Central memory CD8-positive, alpha-beta T cell (primary cell): Measurements from ENCODE around the gene IPCEF1.

Source experiments
- ATAC-seq: fragments of 150-1000 bp; cut with Tn5 transposase; replicated peaks from 2 replicates; pipeline ENCODE4 v1.10.0; 2022; ENCODE audit warnings: mild to moderate bottlenecking, moderate FRiP score, moderate number of reproducible peaks; ENCODE audit not compliant: poor library complexity, severe bottlenecking; ENCODE audit errors: extremely low read depth
- DNase-seq, 2 donors: peaks; one replicate each; pipeline ENCODE4 v3.0.0; 2021; ENCODE audit warnings: low spot score in 2 of 2
- H3K27ac Mint-ChIP-seq: one replicate; pipeline ENCODE4 v1.8.0; 2022; ENCODE audit warnings: low read depth, mild to moderate bottlenecking, moderate library complexity, mixed read lengths
- H3K27me3 Mint-ChIP-seq: one replicate; pipeline ENCODE4 v1.8.0; 2022; ENCODE audit warnings: mixed read lengths
- H3K36me3 Mint-ChIP-seq: one replicate; pipeline ENCODE4 v1.8.0; 2022; ENCODE audit warnings: mild to moderate bottlenecking, moderate library complexity, mixed read lengths; ENCODE audit not compliant: insufficient read depth
- H3K4me1 Mint-ChIP-seq: one replicate; pipeline ENCODE4 v1.8.0; 2022; ENCODE audit warnings: mixed read lengths
- H3K4me3 Mint-ChIP-seq: one replicate; pipeline ENCODE4 v1.8.0; 2022; ENCODE audit warnings: mild to moderate bottlenecking, moderate library complexity, mixed read lengths
- H3K9me3 Mint-ChIP-seq: one replicate; pipeline ENCODE4 v1.8.0; 2022; ENCODE audit warnings: mixed read lengths

Gene IPCEF1

DNA sequence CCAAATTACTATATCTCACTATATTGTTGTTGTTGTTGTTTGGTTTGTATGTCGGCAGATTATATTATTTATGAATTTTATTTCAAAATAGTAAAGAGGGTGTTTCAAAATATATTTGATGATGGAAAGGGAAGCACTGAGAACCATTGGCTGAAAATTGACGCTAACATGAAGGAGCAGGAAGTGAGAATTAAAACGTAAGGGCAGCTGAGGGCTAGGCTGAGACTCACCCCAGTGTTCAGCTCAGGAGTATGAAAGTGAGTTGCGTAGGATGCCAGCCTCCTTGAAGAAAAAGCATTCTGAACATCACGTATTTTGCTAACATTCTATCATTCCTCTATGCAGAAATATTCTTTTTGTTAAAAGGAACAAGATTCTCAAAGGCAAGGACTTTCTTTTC is 10.7 kb upstream of the IPCEF1 start:
- H3K27me3 Mint-ChIP-seq: peaks cover 31% of the 10 kb centered on the region
- H3K27ac Mint-ChIP-seq: no peak overlapping the region
- ATAC-seq (no peak), DNase-seq (no peak)
- H3K9me3 Mint-ChIP-seq: no peaks in the 10 kb centered on the region
- H3K4me1 Mint-ChIP-seq: no peaks in the 10 kb centered on the region
- H3K36me3 Mint-ChIP-seq: no peaks in the 10 kb centered on the region
- H3K4me3 Mint-ChIP-seq: no peak overlapping the region

DNA sequence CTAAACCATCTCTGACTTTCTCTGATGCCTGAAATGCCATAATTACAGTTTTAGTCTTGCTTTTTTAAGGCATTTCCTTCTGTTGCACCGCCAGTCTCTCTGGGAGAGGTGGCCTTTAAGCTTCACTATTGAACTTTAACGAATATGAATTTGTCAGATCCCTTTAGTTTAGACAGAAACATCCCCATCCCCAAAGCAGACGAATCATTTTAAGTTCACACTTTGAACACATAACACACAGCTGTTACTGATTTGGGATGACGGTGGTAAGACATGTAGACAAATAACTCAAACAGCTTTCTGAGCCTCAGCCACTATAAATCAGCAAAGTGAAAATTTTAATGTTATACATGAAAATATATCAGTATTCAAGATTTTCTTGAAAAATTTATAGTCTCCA is 7.2 kb upstream of the IPCEF1 start:
- peaks cover 57% of the 10 kb centered on the region for H3K27me3 Mint-ChIP-seq
- H3K27ac Mint-ChIP-seq: no peak overlapping the region
- ATAC-seq (no peak), DNase-seq (no peak)
- no peaks in the 10 kb centered on the region for H3K36me3 Mint-ChIP-seq
- no peaks in the 10 kb centered on the region for H3K9me3 Mint-ChIP-seq
- no peaks in the 10 kb centered on the region for H3K4me1 Mint-ChIP-seq
- H3K4me3 Mint-ChIP-seq: no peak overlapping the region

DNA sequence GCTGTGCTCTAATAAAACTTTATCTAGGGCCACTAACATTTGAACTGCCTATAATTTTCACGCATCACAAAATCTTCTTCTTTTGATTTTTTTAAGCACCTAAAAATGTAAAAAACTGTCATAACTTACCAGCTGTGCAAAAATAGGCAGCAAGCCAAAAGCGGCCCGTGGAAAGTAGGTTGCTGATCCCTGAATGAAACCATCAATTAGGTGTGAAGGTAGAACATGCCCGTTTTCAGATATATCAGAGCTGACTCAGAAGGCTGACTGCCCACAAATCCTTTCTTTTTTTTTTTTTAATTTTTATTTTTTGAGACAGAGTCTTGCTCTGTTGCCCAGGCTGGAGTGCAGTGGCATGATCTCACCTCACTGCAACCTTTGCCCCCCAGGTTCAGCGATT is 4.9 kb upstream of the IPCEF1 start:
- Mint-ChIP-seq H3K27ac (no peak overlapping the region), H3K4me1 (no peaks in the 10 kb centered on the region), H3K9me3 (no peaks in the 10 kb centered on the region), H3K27me3 (peaks cover 73% of the 10 kb centered on the region), H3K36me3 (no peaks in the 10 kb centered on the region), H3K4me3 (no peak overlapping the region)
- no peak for ATAC-seq
- no peak for DNase-seq

DNA sequence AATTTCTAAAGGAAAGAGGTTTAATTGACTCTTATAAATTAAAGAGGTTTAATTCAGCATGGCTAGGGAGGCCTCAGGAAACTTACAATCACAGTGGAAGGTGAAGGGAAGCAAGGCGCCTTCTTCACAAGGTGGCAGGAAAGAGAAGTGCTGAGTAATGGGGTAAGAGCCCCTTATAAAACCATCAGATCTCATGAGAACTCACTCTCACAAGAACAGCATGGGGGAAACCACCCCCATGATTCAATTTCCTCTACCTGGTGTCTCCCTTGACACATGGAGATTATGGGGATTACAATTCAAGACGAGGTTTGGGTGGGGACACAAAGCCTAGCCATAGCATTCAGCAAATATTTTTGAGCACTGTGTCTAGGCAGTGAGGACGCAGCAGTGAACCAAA is 3.9 kb upstream of the IPCEF1 start:
- DNase-seq (no peak), ATAC-seq (no peak)
- no peak overlapping the region for H3K4me3 Mint-ChIP-seq
- H3K4me1 Mint-ChIP-seq: no peaks in the 10 kb centered on the region
- H3K36me3 Mint-ChIP-seq: no peaks in the 10 kb centered on the region
- no peaks in the 10 kb centered on the region for H3K9me3 Mint-ChIP-seq
- H3K27me3 Mint-ChIP-seq: peaks cover 81% of the 10 kb centered on the region
- H3K27ac Mint-ChIP-seq: no peak overlapping the region

DNA sequence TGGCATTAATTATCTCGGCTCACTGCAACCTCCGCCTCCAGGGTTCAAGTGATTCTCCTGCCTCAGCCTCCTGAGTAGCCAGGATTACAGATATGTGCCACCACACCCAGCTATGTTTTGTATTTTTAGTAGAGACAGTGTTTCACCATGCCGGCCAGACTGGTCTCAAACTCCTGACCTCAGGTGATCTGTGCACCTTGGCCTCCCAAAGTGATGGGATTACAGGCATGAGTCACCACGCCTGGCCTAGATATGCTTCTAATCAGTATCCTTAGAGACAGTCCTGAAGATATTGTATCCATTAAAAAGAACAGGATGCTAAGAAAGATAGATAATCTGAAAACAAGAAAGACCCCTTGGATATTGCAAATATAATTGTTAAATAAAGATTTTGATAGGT is 3.1 kb upstream of the IPCEF1 start:
- peaks cover 80% of the 10 kb centered on the region for H3K27me3 Mint-ChIP-seq
- no peak overlapping the region for H3K4me3 Mint-ChIP-seq
- H3K36me3 Mint-ChIP-seq: no peaks in the 10 kb centered on the region
- no peak overlapping the region for H3K27ac Mint-ChIP-seq
- ATAC-seq: no peak
- H3K9me3 Mint-ChIP-seq: peaks cover 5% of the 10 kb centered on the region
- DNase-seq: no peak
- H3K4me1 Mint-ChIP-seq: peaks cover 5% of the 10 kb centered on the region

DNA sequence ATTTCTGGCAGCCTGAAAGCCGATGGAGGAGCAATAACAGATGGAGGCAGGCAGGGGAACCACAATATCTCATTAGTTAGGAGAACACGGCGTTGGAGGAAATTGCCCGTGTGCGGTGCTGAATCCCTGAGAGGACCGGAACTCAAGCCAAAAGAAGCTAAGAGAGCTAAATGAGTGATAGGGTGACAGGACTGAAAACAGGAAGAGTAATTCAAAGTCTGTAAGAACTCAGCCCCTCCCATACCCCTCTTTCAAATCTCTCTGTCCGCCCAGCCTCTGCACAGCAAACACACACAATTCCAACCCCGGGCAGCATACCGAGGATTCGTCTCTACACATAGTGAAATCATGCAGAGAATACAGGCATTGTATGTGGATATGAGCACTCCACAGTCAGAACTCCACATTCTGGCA is 2.6 kb upstream of the IPCEF1 start:
- H3K27me3 Mint-ChIP-seq: peaks cover 75% of the 10 kb centered on the region
- H3K36me3 Mint-ChIP-seq: no peaks in the 10 kb centered on the region
- no peak overlapping the region for H3K27ac Mint-ChIP-seq
- ATAC-seq: no peak
- H3K9me3 Mint-ChIP-seq: peaks cover 7% of the 10 kb centered on the region
- no peak overlapping the region for H3K4me3 Mint-ChIP-seq
- H3K4me1 Mint-ChIP-seq: peaks cover 6% of the 10 kb centered on the region
- no peak for DNase-seq

DNA sequence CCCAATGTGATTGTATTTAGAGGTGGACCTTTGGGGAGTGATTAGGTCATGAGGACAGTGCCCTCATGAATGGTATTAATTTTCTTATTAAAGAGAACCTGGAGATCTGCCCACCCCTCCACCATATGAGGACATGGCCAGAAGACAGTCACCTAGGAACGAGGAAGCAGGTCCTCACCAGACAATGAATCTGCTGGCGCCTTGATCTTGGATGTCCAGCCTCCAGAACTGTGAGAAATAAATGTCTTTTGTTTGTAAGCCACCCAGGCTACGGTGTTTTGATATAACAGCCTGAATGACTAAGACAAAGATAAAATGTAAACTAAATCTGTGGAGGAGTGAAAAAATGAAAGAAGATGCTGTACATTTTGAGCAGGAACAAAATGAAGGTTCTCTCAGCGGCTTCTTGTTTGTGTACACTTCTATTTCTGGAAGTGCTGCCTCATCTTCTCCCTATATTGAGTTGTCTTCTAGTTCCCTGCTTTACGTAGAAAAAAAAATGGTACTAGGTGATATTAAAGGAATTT is 1.5 kb upstream of the IPCEF1 start:
- H3K4me3 Mint-ChIP-seq: no peak overlapping the region
- no peak for ATAC-seq
- no peak for DNase-seq
- H3K36me3 Mint-ChIP-seq: no peaks in the 10 kb centered on the region
- peaks cover 7% of the 10 kb centered on the region for H3K9me3 Mint-ChIP-seq
- H3K27me3 Mint-ChIP-seq: peaks cover 64% of the 10 kb centered on the region
- no peak overlapping the region for H3K27ac Mint-ChIP-seq
- peaks cover 6% of the 10 kb centered on the region for H3K4me1 Mint-ChIP-seq

DNA sequence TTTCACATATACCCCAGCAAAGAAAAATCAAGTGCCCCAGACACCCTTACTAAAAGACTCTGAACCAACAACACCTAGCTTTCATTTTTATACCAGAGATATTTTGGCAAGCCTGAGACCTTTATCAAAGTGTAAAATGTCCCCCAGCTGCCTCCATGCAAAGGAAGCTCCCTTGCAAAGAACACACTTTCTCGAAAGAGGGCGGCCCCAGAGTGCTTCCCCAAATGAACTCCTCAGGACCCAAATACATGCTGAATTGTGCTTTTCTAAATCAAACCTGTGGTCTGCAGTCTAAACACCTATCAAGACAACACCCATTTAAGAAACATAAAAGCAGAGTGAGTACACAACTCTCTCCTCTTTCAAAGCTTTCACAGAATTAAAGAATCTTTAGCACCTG is 490 bp downstream of the IPCEF1 start:
- Mint-ChIP-seq H3K4me3 (no peak overlapping the region), H3K36me3 (no peaks in the 10 kb centered on the region), H3K4me1 (peaks cover 6% of the 10 kb centered on the region), H3K27ac (no peak overlapping the region), H3K27me3 (peaks cover 46% of the 10 kb centered on the region), H3K9me3 (peaks cover 7% of the 10 kb centered on the region)
- ATAC-seq (no peak), DNase-seq (no peak)

DNA sequence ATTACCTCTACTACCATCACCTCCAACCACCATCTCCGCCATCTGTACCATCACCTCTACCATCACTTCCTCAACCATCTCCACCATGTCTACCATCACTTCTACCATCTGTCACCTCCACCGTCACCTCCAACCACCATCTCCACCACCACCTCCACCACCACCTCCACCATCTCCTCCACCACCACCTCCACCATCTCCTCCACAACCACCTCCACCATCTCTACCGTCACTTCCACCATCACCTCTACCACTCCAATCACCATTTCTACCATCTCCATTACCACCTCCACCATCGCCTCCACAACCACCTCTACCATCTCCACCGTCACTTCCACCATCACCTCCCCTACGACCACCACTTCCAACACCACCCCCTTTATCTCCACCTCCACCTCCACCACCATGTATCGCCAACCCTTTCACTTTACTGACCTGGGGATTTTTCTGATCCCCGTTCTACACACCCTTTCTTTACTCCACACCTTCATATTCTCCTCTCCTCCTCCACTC is 2.3 kb downstream of the IPCEF1 start:
- ATAC-seq (no peak), DNase-seq (no peak)
- Mint-ChIP-seq H3K27me3 (peaks cover 30% of the 10 kb centered on the region), H3K36me3 (no peaks in the 10 kb centered on the region), H3K4me1 (peaks cover 6% of the 10 kb centered on the region), H3K9me3 (peaks cover 7% of the 10 kb centered on the region), H3K27ac (no peak overlapping the region), H3K4me3 (no peak overlapping the region)

DNA sequence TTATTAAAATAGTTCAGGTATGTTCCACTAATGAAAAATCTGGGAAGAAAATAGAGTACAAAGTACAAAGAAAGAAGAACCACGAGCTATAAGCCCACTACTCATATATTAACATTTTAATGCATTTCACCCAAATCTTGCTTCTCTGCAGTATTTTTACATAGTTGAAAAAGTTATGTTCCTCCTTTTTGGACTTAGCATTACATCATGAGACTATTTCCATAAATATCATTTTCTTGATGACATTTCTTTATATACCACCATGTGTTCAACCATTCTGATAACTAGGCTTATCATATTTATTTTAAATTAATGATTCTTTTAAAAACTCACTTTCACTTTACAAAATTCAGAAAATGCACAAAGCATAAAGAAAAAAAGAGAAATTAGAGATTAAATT is 3.0 kb downstream of the IPCEF1 start:
- H3K9me3 Mint-ChIP-seq: peaks cover 7% of the 10 kb centered on the region
- no peak for ATAC-seq
- no peak overlapping the region for H3K27ac Mint-ChIP-seq
- peaks cover 23% of the 10 kb centered on the region for H3K27me3 Mint-ChIP-seq
- no peak for DNase-seq
- no peaks in the 10 kb centered on the region for H3K36me3 Mint-ChIP-seq
- no peak overlapping the region for H3K4me3 Mint-ChIP-seq
- peaks cover 6% of the 10 kb centered on the region for H3K4me1 Mint-ChIP-seq

DNA sequence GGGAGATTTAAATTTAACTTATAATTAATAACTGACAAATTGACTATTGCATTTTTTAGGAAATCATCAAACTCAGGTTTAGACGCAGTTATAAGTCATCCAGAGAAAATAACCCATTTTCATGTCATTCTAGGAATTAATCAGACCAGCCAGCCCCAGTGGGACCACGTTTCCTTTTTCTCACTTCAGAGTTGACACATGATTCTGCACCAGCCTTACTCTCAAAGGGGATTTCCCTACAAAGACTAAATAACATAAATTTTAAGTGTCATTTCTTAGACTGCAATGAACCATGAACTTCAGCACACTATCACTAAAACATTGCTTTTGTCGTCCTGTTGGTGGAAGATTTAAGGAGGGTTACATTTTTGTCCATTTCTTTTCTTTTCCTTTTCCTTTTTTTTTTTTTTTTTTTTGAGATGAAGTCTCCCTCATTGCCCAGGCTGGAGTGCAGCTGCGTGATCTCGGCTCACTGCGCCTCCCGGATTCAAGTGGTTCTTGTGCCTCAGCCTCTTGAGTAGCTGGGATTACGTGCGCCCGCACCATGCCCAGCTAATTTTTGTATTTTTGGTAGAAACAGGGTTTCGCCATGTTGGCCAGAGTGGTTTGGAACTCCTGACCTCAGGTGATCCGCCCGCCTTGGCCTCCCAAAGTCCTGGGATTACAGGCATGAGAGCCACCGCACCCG is 3.6 kb downstream of the IPCEF1 start:
- no peak for DNase-seq
- peaks cover 17% of the 10 kb centered on the region for H3K27me3 Mint-ChIP-seq
- H3K9me3 Mint-ChIP-seq: peaks cover 7% of the 10 kb centered on the region
- no peaks in the 10 kb centered on the region for H3K36me3 Mint-ChIP-seq
- ATAC-seq: no peak
- H3K4me3 Mint-ChIP-seq: no peak overlapping the region
- peaks cover 6% of the 10 kb centered on the region for H3K4me1 Mint-ChIP-seq
- no peak overlapping the region for H3K27ac Mint-ChIP-seq

DNA sequence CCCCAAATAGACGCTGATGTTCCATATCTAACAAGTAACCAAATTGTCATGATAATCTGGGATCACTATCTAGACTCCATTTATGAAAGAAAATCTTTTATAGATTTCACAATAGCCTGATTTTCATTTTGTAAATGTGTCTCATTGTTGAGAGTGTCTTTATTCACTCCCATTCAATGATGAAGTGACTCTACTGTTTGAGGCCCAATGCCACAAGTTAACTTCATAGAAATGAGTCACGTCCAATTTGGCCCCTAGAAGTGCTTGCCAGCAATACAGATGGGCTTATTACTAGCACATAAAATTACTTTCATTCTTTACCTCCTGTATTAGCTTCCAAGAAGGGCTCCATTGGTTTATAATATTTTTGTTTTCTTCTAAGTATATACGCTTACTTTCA is 6.3 kb downstream of the IPCEF1 start:
- no peak for ATAC-seq
- Mint-ChIP-seq H3K27me3 (no peaks in the 10 kb centered on the region), H3K36me3 (no peaks in the 10 kb centered on the region), H3K4me3 (no peak overlapping the region), H3K9me3 (peaks cover 7% of the 10 kb centered on the region), H3K4me1 (peaks cover 6% of the 10 kb centered on the region), H3K27ac (no peak overlapping the region)
- no peak for DNase-seq

DNA sequence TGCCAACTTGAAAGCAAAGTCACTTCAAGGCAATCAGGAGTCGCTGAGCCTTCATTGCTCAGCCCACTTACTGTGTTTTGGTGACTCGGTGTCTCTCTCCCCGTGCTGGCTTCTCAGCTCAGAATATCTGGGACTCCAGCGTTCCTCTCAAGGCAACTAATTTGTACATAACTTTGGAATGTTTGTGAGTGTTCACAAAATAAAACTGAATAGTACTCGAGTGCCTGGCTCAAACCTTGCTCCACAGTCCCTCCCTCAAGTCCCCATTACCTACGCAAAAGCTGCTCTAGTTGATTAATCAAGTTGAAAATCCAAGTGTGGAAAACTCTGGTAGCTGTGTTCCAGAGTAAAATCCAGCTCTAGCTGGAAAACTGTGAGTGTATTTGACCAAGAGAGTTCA is 8.6 kb downstream of the IPCEF1 start:
- no peak for DNase-seq
- Mint-ChIP-seq H3K9me3 (no peaks in the 10 kb centered on the region), H3K27me3 (peaks cover 22% of the 10 kb centered on the region), H3K27ac (no peak overlapping the region), H3K4me1 (no peaks in the 10 kb centered on the region), H3K4me3 (no peak overlapping the region), H3K36me3 (no peaks in the 10 kb centered on the region)
- ATAC-seq: no peak
